Thoracic aorta (tissue), 2 donors: Measurements from ENCODE around the gene ATP6V1G3. TPM values are rescaled to one million over a fixed set of nuclear protein-coding genes. Genes with fewer than 3 reads are reported as not detected.
"Not testable (repeated sequence)": the region's sequence is repeated elsewhere in the genome, so short reads cannot be mapped to it uniquely, and the experiment has no call there.

ENCODE experiments used
- ATAC-seq: fragments of 150-250 bp; one replicate; pipeline ENCODE4 v1.8.0; 2017; ENCODE audit warnings: low read depth; ENCODE audit not compliant: insufficient number of reproducible peaks, low FRiP score
- DNase-seq: peaks from one replicate; pipeline ENCODE4 v3.0.0-alpha.2; 2020; ENCODE audit warnings: low spot score
- H3K27ac ChIP-seq, 2 donors: fragments of 200-600 bp; sonication (generic); 1 replicate in 1 of 2; 2 replicates in 1 of 2; pipeline ENCODE4 v1.5.1; 2016; ENCODE audit warnings: mild to moderate bottlenecking in 2 of 2, moderate library complexity in 2 of 2
- H3K27me3 ChIP-seq: fragments of 200-600 bp; sonication (generic); replicated peaks from 2 replicates; pipeline ENCODE4 v1.6.0; 2016; ENCODE audit warnings: mild to moderate bottlenecking; ENCODE audit not compliant: insufficient read depth
- H3K36me3 ChIP-seq: fragments of 200-600 bp; sonication (generic); one replicate; pipeline ENCODE4 v1.5.1; 2016
- H3K4me1 ChIP-seq, 2 donors: fragments of 200-600 bp; sonication (generic); 1 replicate in 1 of 2; 2 replicates in 1 of 2; pipeline versions ENCODE4 v1.5.1 to v1.6.0; 2016; ENCODE audit warnings: low read depth in 2 of 2, mild to moderate bottlenecking in 1 of 2; ENCODE audit not compliant: control insufficient read depth in 1 of 2
- H3K4me3 ChIP-seq: fragments of 200-600 bp; sonication (generic); 2 replicates; pipeline ENCODE4 v1.5.1; 2016; ENCODE audit warnings: mild to moderate bottlenecking
- H3K9me3 ChIP-seq: fragments of 200-600 bp; sonication (generic); 2 replicates; pipeline ENCODE4 v1.5.1; 2016
- total RNA-seq, 2 donors: library from RNA; depleted of rRNA; stranded (reverse); fragments of >200 nt; gene quantifications; one replicate each; pipeline versions ENCODE4 v1.1.0 to v1.2.3, GENCODE V29; 2016
- TF ChIP-seq, protein P1 (sequence below): fragments of 200-600 bp; sonication (generic); IDR thresholded peaks from one replicate; pipeline ENCODE4 v1.5.1; 2019; ENCODE audit warnings: antibody characterized with exemption

ATP6V1G3 gene, protein sequence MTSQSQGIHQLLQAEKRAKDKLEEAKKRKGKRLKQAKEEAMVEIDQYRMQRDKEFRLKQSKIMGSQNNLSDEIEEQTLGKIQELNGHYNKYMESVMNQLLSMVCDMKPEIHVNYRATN
- not detected for total RNA-seq

DNA sequence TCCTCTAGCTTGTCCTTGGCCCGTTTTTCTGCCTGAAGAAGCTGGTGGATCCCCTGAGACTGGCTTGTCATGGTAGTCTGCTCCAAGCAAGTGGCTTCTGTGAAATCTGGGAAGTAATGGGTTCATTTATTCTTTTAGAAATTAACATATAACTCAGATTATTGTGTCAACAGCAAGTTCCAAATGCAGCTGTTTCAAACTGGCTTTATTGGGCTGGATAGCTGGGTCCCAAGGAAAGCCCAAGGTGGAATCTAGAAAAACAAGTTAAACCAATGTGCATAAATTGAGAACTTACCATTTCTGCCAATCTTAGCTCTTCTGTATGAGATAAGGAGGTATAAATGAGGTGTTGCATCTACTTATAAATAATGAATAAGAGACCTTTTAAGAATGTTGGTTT, at the start of gene ATP6V1G3:
TSS of gene ATP6V1G3 (minus strand) at position 101 of the 400 bp plus-strand sequence. CDS start at position 71, 30 bp downstream.
- Histone ChIP-seq H3K9me3 (no peaks in the 10 kb centered on the region), H3K4me1 (no peaks in the 10 kb centered on the region), H3K4me3 (no peak within 1 kb of the TSS), H3K36me3 (no peaks in the 10 kb centered on the region), H3K27ac (no peak within 1 kb of the TSS), H3K27me3 (no peaks in the 10 kb centered on the region)
- DNase-seq (no peak), ATAC-seq (no peak)
- TF ChIP-seq, protein P1, sequence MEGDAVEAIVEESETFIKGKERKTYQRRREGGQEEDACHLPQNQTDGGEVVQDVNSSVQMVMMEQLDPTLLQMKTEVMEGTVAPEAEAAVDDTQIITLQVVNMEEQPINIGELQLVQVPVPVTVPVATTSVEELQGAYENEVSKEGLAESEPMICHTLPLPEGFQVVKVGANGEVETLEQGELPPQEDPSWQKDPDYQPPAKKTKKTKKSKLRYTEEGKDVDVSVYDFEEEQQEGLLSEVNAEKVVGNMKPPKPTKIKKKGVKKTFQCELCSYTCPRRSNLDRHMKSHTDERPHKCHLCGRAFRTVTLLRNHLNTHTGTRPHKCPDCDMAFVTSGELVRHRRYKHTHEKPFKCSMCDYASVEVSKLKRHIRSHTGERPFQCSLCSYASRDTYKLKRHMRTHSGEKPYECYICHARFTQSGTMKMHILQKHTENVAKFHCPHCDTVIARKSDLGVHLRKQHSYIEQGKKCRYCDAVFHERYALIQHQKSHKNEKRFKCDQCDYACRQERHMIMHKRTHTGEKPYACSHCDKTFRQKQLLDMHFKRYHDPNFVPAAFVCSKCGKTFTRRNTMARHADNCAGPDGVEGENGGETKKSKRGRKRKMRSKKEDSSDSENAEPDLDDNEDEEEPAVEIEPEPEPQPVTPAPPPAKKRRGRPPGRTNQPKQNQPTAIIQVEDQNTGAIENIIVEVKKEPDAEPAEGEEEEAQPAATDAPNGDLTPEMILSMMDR = no peak

DNA sequence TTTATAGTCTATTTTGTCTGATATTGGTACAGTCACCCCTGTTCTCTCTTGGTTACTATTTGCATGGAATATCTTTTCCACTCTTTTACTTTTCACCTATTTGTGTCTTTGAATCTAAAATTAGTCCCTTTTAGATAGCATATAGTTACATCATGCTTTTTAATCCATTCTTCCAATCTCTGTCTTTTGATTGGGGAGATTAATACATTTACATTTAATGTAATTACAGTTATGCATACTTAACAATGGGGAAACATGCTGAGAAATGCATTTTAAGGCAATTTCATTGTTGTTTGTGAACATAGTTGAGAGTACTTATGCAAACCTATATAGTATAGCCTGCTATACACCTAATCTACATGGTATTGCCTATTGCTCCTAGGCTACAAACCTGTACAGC, 48.4 kb upstream of the ATP6V1G3 start:
- Histone ChIP-seq H3K27ac (no peak overlapping the region), H3K27me3 (no peaks in the 10 kb centered on the region), H3K4me1 (no peaks in the 10 kb centered on the region), H3K4me3 (no peak overlapping the region), H3K9me3 (no peaks in the 10 kb centered on the region), H3K36me3 (no peaks in the 10 kb centered on the region)
- TF ChIP-seq, protein P1 = no peak
- ATAC-seq = no peak
- no peak for DNase-seq

DNA sequence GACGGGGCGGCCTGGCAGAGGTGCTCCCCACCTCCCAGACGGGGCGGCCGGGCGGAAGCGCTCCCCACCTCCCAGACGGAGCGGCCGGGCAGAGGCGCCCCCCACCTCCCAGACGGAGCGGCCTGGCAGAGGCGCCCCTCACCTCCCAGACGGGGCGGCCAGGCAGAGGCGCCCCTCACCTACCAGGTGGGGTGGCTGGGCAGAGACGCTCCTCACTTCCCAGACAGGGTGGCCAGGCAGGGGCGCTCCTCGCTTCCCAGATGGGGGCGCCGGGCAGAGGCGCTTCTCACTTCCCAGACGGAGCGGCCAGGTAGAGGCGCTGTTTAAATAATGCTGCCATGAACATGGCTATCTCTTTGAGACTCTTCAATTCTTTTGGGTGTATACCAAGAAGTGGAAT, 43.7 kb upstream of the ATP6V1G3 start:
- ATAC-seq = no peak
- H3K4me3 ChIP-seq = no peak overlapping the region
- H3K4me1 ChIP-seq = no peaks in the 10 kb centered on the region
- no peak overlapping the region for H3K27ac ChIP-seq
- no peaks in the 10 kb centered on the region for H3K9me3 ChIP-seq
- no peak for DNase-seq
- no peaks in the 10 kb centered on the region for H3K27me3 ChIP-seq
- TF ChIP-seq, protein P1 = no peak
- H3K36me3 ChIP-seq = no peaks in the 10 kb centered on the region

DNA sequence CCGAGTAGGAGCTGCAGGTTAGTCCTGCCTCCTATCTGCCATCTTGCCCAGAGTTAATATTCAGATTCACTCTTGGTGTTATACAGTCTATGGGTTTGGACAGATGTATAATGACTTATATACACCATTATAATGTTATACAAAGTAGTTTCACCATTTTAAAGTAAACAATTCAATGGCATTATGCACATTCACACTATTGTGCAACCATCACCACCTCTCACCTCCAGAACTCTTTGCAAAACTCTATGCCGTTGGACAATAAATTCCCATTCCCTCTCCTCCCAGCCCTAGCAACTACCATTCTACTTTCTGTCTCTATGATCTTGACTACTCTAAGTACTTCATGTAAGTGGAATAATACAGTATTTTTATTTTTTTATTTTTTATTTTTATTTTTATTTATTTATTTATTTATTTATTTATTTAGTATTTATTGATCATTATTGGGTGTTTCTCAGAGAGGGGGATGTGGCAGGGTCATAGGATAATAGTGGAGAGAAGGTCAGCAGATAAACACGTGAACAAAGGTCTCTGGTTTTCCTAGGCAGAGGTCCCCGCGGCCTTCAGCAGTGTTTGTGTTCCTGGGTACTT, 42.8 kb upstream of the ATP6V1G3 start:
- H3K4me3 ChIP-seq, ATAC-seq, H3K27ac ChIP-seq, H3K27me3 ChIP-seq, H3K4me1 ChIP-seq, DNase-seq, H3K36me3 ChIP-seq, H3K9me3 ChIP-seq: not testable (repeated sequence)

DNA sequence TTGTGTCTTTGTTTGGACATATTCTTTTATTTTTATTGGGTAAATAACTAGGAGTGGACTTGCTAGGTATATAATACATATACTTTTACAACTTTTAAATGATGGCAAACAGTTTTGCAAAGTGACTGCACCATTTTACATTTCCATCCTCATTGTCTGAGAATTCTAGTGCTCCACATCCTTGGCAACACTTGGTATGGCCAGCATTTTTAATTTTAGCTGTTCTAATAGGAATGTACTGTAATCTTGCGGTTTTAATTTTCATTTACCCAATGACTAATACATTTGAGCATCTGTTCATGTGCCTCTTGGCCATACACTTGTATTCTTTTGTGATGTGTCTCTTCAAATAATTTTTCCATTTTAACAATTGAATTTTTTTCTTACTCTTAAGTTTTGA, 37.0 kb upstream of the ATP6V1G3 start:
- no peak overlapping the region for H3K4me3 ChIP-seq
- ATAC-seq (no peak), DNase-seq (no peak)
- no peak overlapping the region for H3K27ac ChIP-seq
- H3K27me3 ChIP-seq = no peaks in the 10 kb centered on the region
- no peaks in the 10 kb centered on the region for H3K4me1 ChIP-seq
- no peaks in the 10 kb centered on the region for H3K36me3 ChIP-seq
- H3K9me3 ChIP-seq = no peaks in the 10 kb centered on the region
- TF ChIP-seq, protein P1 = no peak
